Ishikawa (cell line): Measurements from ENCODE around the gene MID2.

ENCODE experiments used
- CEBPB ChIP-seq: IDR thresholded peaks from 2 replicates; pipeline ENCODE4 v1.6.1; 2012
- CREB1 ChIP-seq: IDR thresholded peaks from 2 replicates; pipeline ENCODE4 v1.6.1; 2012; ENCODE audit warnings: low read depth
- EGR1 ChIP-seq: IDR thresholded peaks from 2 replicates; pipeline ENCODE4 v1.6.1; 2012
- EP300 ChIP-seq: IDR thresholded peaks from 2 replicates; pipeline ENCODE4 v1.6.1; 2012; ENCODE audit warnings: borderline replicate concordance
- FOXM1 ChIP-seq: IDR thresholded peaks from 2 replicates; pipeline ENCODE4 v1.6.1; 2012; ENCODE audit warnings: low read depth, borderline replicate concordance
- MAX ChIP-seq: IDR thresholded peaks from 2 replicates; pipeline ENCODE4 v1.6.1; 2012
- RAD21 ChIP-seq: IDR thresholded peaks from 2 replicates; pipeline ENCODE4 v1.6.1; 2012; ENCODE audit warnings: low read depth
- REST ChIP-seq: IDR thresholded peaks from 2 replicates; pipeline ENCODE4 v1.6.1; 2012; ENCODE audit warnings: low read depth, mild to moderate bottlenecking
- TAF1 ChIP-seq: IDR thresholded peaks from 2 replicates; pipeline ENCODE4 v1.6.1; 2012; ENCODE audit warnings: low read depth, mild to moderate bottlenecking
- TCF12 ChIP-seq: IDR thresholded peaks from 2 replicates; pipeline ENCODE4 v1.6.1; 2012; ENCODE audit warnings: low read depth
- TEAD4 ChIP-seq: IDR thresholded peaks from 2 replicates; pipeline ENCODE4 v1.6.1; 2012
- USF1 ChIP-seq: IDR thresholded peaks from 2 replicates; pipeline ENCODE4 v1.6.1; 2012
- YY1 ChIP-seq: IDR thresholded peaks from 2 replicates; pipeline ENCODE4 v1.6.1; 2012; ENCODE audit warnings: low read depth
- ZBTB7A ChIP-seq: IDR thresholded peaks from 2 replicates; pipeline ENCODE4 v1.6.1; 2012; ENCODE audit warnings: low read depth

The MID2 gene

GRCh38 chrX:107894038-107894437 is 68.4 kb downstream of the MID2 start:
- TF ChIP-seq TCF12, result no peak
- TF ChIP-seq RAD21, result peak; percentile 73
- no peak for TF ChIP-seq FOXM1

- TF ChIP-seq USF1 (no peak), RAD21 (no peak), MAX (no peak), CEBPB (no peak), FOXM1 (no peak), ZBTB7A (no peak), TAF1 (no peak), REST (no peak), TEAD4 (no peak)
These were observed 77.1 kb downstream of the MID2 start for GRCh38 chrX:107902721-107903120.

GRCh38 chrX:107905366-107905765 is 79.7 kb downstream of the MID2 start:
- TF ChIP-seq YY1, result no peak
- TF ChIP-seq CEBPB, result no peak
- no peak for TF ChIP-seq CREB1
- TF ChIP-seq EGR1, result no peak
- TF ChIP-seq TCF12, result no peak

- no peak for TF ChIP-seq USF1
- no peak for TF ChIP-seq REST
- no peak for TF ChIP-seq ZBTB7A
- no peak for TF ChIP-seq FOXM1
- TF ChIP-seq CEBPB, result no peak
These were observed 98.6 kb downstream of the MID2 start for GRCh38 chrX:107924136-107924746.

GRCh38 chrX:107934262-107934661 is 108.6 kb downstream of the MID2 start:
- TF ChIP-seq EP300 (no peak), CEBPB (no peak), FOXM1 (no peak), TEAD4 (no peak), REST (peak; percentile 65), USF1 (no peak)
